Neuron (in vitro differentiated cells): ENCODE measurements around the gene ADTRP.

Experiments used
- H2AFZ ChIP-seq: one replicate; pipeline ENCODE4 v1.6.1; 2013; ENCODE audit warnings: low read depth, mild to moderate bottlenecking, inconsistent platforms, low read length, moderate library complexity
- H3K27me3 ChIP-seq: one replicate; pipeline ENCODE4 v1.6.1; 2013; ENCODE audit warnings: low read length; ENCODE audit not compliant: insufficient read depth
- H3K36me3 ChIP-seq: one replicate; pipeline ENCODE4 v1.6.1; 2013; ENCODE audit warnings: low read length; ENCODE audit not compliant: insufficient read depth
- H3K4me1 ChIP-seq: one replicate; pipeline ENCODE4 v1.6.1; 2013; ENCODE audit warnings: low read length; ENCODE audit not compliant: insufficient read depth
- H3K4me3 ChIP-seq: 2 replicates; pipeline ENCODE4 v1.5.1; 2013; ENCODE audit warnings: mild to moderate bottlenecking, low read length, moderate library complexity
- H3K9me3 ChIP-seq: one replicate; pipeline ENCODE4 v1.6.1; 2013; ENCODE audit warnings: low read length

ADTRP gene

DNA sequence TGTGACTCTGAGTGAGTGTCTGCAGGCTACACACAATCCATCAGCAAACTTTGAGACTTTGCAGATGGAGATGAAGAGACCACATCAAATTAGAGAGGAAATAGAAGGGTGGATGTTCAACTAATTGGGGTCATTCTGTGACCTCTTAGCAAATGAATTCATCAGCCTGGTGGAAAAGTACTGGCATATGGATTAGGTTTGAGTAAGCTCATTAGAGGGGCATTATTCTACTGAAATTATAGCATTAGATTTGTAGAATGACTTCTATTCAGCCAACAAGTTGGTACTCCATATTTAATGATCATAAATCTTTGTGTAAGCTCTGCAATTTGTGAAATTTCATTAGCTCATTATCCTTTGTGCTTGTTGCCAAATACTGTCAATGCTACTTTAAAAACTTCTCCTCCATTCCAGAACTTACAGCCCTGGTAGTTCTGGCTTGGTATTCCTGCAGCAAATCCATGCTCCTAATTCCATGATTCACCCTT, 63.8 kb downstream of the ADTRP start:
- no peak overlapping the region for H2AFZ ChIP-seq
- H3K4me1 ChIP-seq: no peaks in the 10 kb centered on the region
- H3K27me3 ChIP-seq: no peaks in the 10 kb centered on the region
- no peaks in the 10 kb centered on the region for H3K9me3 ChIP-seq
- H3K4me3 ChIP-seq: no peak overlapping the region
- H3K36me3 ChIP-seq: no peaks in the 10 kb centered on the region

DNA sequence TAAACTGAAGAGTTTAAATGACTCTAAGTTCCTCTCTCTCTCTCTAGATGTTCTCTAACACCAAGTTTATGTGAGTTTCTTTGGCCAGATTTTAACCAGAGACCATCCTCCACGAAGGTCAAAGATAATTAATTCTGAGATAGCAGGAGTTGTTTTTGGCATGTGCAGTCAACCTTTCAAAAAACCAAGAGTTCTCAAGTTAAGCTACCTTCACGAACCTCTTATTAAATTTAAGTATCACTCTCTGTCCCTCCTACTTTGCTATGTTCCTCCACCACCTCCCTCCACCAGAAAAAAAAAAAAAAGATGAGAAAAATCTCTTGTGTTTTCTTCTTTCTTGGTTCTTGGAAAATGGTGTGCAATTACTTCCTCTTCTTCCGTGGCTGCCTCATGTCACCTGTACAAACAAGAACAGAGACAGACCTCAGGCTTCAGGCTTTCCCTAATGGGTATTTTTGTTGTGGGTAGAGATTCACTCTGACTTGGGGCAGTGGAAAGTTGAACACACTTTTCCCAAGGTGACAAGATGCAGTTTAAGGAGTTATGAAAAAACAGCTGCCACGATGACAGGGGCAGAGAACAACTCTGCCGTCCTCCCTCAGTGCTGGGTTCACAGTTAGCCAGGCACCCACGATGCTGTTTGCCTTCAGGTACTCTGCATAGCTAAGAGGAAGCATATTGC, 64.3 kb downstream of the ADTRP start:
- Histone ChIP-seq H2AFZ (no peak overlapping the region), H3K36me3 (no peaks in the 10 kb centered on the region), H3K4me1 (no peaks in the 10 kb centered on the region), H3K4me3 (no peak overlapping the region), H3K27me3 (no peaks in the 10 kb centered on the region), H3K9me3 (no peaks in the 10 kb centered on the region)

DNA sequence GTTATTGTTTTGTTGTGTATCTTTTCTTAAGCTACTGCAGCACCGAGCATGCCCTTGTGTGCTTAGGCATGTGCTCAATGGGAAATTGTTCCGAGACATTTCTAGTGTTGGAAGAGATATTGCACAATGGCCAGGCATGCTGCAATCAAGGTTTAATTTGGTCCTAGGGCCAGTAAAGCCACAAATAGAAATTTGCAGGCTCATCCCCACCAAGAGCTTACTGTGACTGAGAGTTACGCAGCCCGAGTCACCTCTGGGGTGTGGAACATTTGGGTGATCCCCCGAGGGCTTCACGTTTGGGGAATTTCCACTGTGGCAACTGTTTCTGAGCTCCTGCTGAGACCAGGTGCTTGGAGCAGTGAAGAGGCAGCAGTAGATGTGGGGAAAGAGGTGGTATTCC, 65.8 kb downstream of the ADTRP start:
- Histone ChIP-seq H3K4me1 (no peaks in the 10 kb centered on the region), H3K4me3 (no peak overlapping the region), H3K27me3 (no peaks in the 10 kb centered on the region), H2AFZ (no peak overlapping the region), H3K9me3 (no peaks in the 10 kb centered on the region), H3K36me3 (no peaks in the 10 kb centered on the region)

DNA sequence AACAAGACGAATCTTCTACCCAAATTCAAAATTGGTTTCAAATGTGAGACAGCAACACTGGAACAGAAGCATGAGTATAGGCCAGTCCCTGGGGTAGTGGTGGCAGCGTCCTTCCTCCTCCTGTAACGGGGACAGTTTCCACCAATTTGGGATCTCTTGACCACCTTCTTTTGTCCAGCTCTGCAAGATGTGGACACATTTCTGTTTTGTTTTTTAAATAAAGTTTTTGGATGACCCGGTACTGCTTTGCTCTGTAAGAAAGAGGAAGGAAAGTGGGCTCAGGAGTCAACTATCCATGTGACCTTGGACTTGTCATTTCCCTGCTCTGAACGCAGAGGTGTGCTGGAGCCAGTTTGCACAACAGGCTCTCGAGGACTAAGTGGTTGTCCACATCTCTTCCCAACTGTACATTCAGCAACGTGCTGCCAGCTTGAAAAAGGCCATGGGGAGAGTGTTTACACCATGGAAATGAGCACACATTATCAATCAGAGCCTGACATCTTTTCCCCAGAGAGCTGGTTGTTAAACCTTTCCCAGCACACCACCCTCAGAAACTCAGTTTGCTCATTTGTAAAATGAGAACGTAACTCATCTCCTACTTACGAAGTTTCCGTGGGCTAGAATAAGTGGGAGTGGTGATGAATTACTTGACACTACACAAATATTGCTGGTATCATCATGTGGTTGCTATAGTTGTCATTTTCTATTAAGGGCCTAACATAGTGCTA, 66.5 kb downstream of the ADTRP start:
- Histone ChIP-seq H3K4me1 (no peaks in the 10 kb centered on the region), H3K36me3 (no peaks in the 10 kb centered on the region), H2AFZ (no peak overlapping the region), H3K27me3 (no peaks in the 10 kb centered on the region), H3K9me3 (no peaks in the 10 kb centered on the region), H3K4me3 (no peak overlapping the region)

DNA sequence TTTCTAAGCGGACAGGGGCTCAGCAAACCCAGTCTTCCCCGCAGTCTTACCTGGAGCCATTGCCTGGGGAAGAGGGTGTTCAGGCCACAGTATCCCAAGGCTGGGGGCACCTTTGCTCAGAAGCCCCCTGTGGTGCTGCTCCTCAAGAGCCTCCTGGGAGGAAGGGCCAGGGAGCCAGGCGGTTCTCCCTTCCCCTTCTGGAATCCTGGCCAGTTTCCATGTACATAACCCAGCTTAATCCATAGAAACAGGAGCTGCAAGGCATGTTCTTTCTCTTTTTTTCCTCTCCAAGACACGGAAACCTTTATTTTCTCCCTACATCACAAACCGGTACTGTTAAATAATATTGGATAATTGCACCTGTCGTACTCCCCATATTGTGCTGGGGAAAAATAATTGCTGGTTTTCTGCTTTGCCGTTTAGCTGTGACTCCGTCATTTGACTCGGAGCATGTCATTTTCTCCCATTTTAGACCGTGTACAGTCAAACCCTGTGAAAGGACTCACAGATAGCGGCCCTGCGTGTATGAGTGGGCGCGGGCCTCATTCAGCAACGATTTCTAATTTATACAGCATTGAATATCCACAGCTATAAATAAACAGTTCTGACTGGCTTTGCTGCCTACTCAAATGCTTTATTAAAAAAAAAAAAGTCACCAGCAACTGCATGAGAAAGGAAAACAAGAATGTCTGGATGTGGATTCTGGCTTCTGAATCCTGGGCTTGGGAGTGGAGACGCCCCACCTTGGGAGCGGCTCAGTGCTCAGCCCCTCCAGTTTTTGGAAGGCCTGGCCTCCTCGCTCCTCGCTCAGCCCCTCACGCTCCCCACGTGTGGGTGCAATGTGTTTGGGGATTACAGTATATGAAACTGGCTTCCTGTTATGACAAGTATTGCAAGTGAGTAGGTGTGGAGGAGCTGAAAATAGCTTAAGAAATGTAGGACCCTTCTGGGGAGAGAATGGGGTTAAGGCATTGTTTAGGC, 67.3 kb downstream of the ADTRP start:
- Histone ChIP-seq H3K4me3 (no peak overlapping the region), H3K4me1 (no peaks in the 10 kb centered on the region), H2AFZ (no peak overlapping the region), H3K36me3 (no peaks in the 10 kb centered on the region), H3K9me3 (no peaks in the 10 kb centered on the region), H3K27me3 (no peaks in the 10 kb centered on the region)

DNA sequence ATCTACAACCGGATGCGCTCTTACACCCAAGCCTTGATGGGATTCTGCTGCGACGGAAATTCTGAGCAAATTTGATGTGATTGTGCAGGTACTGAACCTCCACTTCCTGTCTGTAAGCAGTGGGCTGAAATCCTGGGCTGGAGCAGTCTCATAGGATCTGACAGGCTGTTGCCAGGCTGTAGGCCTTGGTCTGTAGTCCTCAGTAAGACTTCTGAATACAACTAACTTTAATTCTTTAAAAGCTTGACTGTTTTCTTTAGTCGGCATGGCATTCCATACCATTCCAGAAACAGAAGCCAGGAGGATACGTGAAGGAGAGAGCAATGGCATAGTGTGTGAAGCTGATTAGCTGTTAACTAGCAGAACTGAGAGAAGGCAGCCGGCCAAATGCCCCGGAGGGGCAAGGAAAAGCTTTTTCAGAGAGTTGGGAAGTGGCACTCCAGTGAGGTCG, 68.3 kb downstream of the ADTRP start:
- no peak overlapping the region for H3K4me3 ChIP-seq
- no peaks in the 10 kb centered on the region for H3K36me3 ChIP-seq
- no peaks in the 10 kb centered on the region for H3K9me3 ChIP-seq
- H3K27me3 ChIP-seq: no peaks in the 10 kb centered on the region
- H3K4me1 ChIP-seq: no peaks in the 10 kb centered on the region
- H2AFZ ChIP-seq: no peak overlapping the region

DNA sequence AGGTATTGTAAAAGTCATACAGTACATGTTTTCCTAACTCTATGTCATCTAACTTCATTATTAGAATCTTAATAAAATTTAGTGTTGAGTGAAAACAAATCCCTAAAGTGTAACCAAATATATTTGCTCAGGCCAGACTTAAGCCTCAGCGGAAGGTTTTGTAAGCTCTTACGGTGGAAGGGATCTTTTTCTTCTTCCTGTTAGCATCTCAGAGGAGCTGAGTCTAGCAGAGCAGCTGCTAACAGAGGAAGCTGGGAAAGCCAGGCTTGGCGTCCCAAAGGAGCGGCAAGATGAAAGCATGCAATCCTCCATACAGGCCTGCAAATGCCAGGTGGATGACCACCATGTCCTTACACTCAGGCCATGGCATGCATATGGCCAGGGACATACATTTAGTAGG, 72.4 kb downstream of the ADTRP start:
- H3K4me1 ChIP-seq: no peaks in the 10 kb centered on the region
- no peak overlapping the region for H2AFZ ChIP-seq
- H3K4me3 ChIP-seq: no peak overlapping the region
- no peaks in the 10 kb centered on the region for H3K9me3 ChIP-seq
- no peaks in the 10 kb centered on the region for H3K36me3 ChIP-seq
- H3K27me3 ChIP-seq: no peaks in the 10 kb centered on the region

DNA sequence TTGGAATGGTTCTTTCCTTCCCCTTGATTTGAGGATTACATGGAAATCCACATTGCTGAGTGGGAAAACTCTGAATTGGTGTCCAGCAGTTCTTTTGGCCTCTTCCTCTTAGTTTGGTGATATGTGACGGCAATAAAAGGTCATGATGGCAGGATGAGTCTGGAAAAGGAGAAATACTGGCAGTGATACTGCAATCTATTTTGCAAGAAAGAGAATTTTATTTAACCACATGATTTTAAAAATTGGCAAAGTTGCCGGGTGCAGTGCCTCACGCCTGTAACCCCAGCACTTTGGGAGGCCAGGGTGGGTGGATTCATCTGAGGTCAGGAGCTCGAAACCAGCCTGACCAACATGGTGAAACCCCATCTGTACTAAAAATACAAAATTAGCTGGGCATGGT, 73.1 kb downstream of the ADTRP start:
- Histone ChIP-seq H3K4me1 (no peaks in the 10 kb centered on the region), H3K9me3 (no peaks in the 10 kb centered on the region), H2AFZ (no peak overlapping the region), H3K4me3 (no peak overlapping the region), H3K27me3 (no peaks in the 10 kb centered on the region), H3K36me3 (no peaks in the 10 kb centered on the region)

DNA sequence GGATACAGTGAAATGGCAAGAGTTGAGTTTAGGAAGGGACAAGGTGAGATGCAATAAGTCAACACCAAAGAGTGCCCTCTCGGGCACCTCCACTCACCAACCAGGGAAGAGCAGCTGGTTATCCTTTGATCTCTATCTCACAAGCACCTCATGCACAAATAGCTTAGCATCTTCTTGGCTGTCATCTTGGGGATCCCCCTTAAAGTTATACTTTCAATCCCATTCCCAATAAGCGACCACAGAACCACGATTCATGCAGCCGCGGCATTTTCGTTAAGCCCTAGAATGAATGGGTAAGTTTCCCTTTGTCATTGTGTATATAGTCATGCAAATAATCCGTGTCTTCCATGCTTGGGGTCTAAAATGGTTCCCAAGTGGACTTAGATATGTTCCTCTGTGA, 73.5 kb downstream of the ADTRP start:
- H3K4me1 ChIP-seq: no peaks in the 10 kb centered on the region
- no peaks in the 10 kb centered on the region for H3K27me3 ChIP-seq
- H3K4me3 ChIP-seq: no peak overlapping the region
- H3K9me3 ChIP-seq: no peaks in the 10 kb centered on the region
- no peaks in the 10 kb centered on the region for H3K36me3 ChIP-seq
- no peak overlapping the region for H2AFZ ChIP-seq

DNA sequence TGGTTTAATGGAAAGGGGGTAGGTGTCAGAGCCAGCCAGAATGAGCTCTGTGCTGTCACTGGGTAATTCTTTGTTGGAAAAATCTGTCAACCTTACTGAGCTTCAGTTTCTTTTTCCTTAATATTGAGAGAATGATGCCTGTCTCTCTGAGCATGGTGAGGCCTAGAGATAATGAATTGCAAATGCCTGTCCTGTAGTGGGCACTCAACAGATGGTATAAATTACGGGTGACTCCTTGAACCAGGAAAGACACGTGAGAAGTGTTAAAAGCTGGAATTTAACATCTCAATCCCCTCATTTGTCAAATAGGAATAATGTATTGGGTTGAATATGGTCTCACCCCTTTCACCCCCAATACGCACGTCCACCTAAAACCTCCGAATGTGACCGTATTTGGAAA, 74.9 kb downstream of the ADTRP start:
- no peaks in the 10 kb centered on the region for H3K36me3 ChIP-seq
- H2AFZ ChIP-seq: no peak overlapping the region
- no peaks in the 10 kb centered on the region for H3K27me3 ChIP-seq
- H3K9me3 ChIP-seq: no peaks in the 10 kb centered on the region
- no peaks in the 10 kb centered on the region for H3K4me1 ChIP-seq
- no peak overlapping the region for H3K4me3 ChIP-seq

DNA sequence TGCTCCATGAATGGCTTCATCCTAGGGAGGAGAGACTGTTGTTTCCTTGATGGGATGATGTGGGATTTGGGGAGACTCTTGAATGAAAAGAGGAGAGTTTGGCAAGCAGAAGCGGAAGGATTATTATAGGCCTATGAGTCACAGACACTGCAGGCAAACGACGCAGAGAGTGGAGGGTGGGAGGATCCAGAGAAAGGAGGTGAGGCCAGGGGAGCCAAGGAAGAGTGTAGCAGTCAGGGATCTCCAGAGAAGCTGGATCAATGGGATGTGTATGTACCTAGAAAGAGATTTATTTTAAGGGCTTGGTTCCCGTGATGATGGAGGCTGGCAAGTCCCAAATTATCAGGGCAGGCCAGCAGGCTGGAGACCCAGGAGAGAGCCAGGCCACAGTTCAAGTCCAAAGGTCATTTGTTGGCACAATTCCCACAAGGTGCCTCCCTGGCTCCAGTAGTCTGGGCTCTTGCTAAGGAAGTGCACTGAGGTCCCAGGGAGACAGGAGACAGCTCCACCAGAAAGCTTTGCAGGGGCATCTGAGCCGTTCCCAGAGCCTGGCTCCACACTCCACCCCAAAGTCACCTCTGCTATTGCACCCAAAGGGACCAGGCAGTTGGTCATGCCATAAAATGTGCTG, 76.0 kb downstream of the ADTRP start:
- H3K4me3 ChIP-seq: no peak overlapping the region
- no peaks in the 10 kb centered on the region for H3K4me1 ChIP-seq
- no peak overlapping the region for H2AFZ ChIP-seq
- no peaks in the 10 kb centered on the region for H3K27me3 ChIP-seq
- H3K9me3 ChIP-seq: no peaks in the 10 kb centered on the region
- no peaks in the 10 kb centered on the region for H3K36me3 ChIP-seq

DNA sequence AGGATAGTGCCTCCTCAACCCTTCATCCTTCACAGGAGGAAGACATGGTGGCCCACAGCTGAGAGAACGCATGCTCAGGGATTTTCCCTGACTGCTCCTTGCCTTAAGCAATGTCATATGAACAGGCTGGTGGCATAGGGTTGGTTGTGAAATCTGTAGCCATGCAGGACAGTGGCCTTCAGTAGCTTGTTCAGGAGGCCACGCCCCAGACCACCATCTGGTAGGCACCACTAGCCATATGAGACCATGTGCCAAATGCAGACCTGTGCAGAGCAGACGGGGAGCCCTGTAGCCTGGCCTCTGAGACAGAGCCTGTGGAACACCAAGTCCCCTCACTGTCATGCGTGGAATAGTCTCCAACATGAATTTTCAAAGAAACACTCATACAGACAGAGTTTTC, 76.5 kb downstream of the ADTRP start:
- Histone ChIP-seq H3K36me3 (no peaks in the 10 kb centered on the region), H3K4me1 (no peaks in the 10 kb centered on the region), H3K27me3 (no peaks in the 10 kb centered on the region), H3K9me3 (no peaks in the 10 kb centered on the region), H3K4me3 (no peak overlapping the region), H2AFZ (no peak overlapping the region)
